ENCODE data around the gene SLC4A11. TPM values are rescaled to one million over a fixed set of nuclear protein-coding genes. Genes with fewer than 3 reads are reported as not detected.

Gene SLC4A11
- total RNA-seq (2014; rRNA removed; shearing (Covaris generic)), result 12.1 and 16.4 TPM in 2 replicates

DNA sequence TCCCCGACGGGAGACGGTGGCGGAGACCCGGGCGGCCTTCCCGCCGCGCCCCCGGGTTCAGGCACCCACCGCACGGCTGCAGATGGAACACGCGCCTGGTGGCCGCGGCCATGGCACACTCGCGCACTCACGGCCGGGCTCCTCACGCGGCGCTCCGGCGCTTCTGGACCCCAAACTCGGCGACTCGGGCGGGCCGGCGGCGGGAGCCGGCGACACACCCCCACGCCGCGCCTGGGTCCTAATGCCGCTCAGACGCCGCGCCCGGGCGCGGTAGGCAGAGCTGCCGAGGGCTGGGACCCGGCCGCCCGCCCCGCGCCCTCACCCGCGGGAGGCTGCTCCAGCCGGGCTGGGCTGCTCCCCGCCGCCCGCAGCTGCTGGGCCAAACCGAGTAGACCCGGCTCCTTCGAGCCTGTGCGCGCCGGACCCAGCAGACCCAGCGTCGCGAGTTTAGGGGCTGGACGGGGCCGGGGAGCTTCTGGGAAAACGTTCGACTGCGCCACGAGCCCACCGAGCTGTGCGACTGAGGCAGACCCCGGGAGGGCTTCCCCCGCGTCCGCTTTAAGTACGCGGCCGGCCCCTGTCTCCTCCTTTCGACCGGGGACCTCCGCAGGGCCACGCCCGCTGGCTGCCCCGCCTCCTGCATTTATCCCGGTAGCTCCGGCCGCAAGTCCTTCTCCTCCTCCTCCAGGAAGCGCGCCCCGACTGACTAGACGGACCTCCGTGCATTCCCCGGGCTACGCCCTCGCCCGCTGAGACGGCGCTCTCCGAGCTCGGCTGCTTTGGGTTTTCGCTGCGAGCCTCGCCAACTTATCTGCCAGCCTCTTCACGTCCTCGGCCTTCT, at the start of gene SLC4A11:
TSS of gene SLC4A11 (minus strand) at position 165 of the 841 bp plus-strand sequence. CDS start at position 112, 53 bp downstream.
- no peaks in the 10 kb centered on the region for H3K9me3 ChIP-seq (replicated peaks)
- H3K27ac ChIP-seq, result peak within 1 kb of the TSS; percentile 43; the same call in 1 of the 2 replicates
- no peaks in the 10 kb centered on the region for H3K27me3 ChIP-seq
- peak within 1 kb of the TSS; percentile 87 for H3K4me3 ChIP-seq
- no peaks in the 10 kb centered on the region for H3K36me3 ChIP-seq
- peak; percentile 68 to 77 for DNase-seq
- peaks cover 3% of the 10 kb centered on the region; the same call in 1 of the 2 replicates for H3K4me1 ChIP-seq

DNA sequence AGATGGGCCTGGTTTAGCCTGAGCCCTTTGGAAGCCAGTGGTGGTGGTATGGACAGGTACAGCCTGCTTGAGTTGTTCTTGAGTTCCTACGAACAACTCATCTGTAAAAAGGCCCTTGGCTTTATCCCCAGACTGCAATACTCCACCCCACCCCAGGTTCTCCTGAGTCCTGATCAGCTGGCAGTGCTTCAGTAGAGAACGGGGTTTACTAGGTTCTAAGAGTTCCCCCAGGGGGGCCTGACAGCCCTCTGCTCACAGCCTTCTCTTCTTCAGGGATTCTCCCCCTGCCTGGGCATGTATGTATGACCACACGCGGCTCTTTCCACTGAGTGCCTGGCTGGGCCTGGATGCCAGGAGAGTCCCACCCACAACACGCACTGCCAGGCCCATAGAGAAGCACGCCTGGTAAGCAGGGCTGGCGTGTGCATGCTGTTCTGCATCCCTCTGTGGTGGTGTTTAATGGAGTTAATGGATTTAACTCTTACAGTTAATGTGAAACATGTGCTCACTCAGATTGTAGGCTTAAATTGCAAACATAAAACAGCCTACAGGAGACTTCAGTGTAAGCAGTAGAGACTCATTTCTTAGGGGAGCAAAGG, 44.3 kb upstream of the SLC4A11 start:
- no peak for DNase-seq
- peaks cover 11% of the 10 kb centered on the region for H3K36me3 ChIP-seq
- no peaks in the 10 kb centered on the region for H3K27me3 ChIP-seq
- H3K4me1 ChIP-seq, result no peaks in the 10 kb centered on the region
- H3K27ac ChIP-seq, result no peak overlapping the region
- H3K9me3 ChIP-seq (replicated peaks), result no peaks in the 10 kb centered on the region
- no peak overlapping the region for H3K4me3 ChIP-seq

DNA sequence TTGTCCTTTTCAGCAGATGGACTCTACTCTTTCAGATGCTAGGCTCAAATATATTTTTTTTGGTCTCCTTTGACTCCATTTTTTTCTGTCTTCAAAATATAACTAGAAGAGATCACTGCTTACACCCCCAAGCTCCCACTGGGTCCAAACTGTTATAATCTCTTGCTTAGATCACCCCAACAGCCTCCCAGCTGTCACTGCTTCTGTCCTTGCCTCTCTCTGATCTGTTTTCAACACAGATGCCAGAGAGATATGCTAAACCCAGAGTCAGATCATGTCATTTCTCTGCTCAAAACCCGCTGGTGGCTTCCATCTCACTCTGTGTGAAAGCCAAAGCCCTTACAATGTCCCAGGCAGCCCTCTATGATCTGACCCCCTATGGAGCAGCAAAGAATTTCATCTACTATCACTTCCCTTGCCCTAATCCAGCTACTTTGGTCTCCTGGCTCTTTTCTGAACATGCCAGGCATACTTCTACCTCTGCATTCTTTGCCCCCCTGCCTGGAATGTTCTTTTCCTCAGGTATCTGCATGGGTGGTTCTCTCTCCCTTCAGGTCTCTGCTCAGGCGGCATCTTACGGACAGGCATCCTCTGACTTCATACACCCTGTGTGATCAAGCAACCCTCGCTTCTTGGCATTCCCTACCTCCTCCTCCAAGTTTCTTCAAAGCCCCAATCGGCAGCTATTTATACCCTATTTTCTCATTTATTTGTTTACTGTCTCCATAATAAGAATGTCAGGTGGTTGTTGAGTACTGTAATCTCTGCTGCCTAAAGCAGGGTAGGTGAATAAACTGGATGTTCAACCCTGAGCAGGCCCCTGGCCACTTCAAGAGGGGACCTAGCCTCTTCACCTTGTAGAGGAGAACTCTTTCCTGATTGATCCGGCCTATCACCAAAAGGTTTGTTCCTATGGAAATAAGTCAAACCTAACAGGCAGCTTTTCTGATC, 43.6 kb upstream of the SLC4A11 start:
- DNase-seq, result no peak
- peaks cover 11% of the 10 kb centered on the region for H3K36me3 ChIP-seq
- no peaks in the 10 kb centered on the region for H3K9me3 ChIP-seq (replicated peaks)

DNA sequence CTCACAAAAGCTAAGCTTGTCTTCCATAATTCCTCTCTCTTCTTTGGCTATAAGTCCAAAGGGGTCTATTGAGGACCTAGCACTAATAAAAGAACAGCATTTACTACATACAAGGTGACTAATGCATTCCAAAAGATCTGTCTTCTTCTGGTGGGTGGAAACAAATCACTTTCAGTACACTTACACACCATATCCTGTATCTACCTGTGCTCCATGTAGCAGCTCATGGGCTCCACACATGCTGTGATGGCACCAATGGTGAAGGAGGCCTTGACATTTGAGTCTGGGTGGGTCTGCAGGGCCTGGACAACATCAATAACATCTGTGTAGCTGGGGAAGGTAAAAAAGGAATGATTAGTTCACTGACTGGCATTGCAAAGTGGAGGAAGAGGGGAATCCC, 42.4 kb upstream of the SLC4A11 start:
- no peaks in the 10 kb centered on the region for H3K27me3 ChIP-seq
- H3K4me3 ChIP-seq, result no peak overlapping the region
- no peaks in the 10 kb centered on the region for H3K9me3 ChIP-seq (replicated peaks)
- H3K27ac ChIP-seq, result no peak overlapping the region
- no peaks in the 10 kb centered on the region for H3K4me1 ChIP-seq
- DNase-seq, result no peak
- peaks cover 11% of the 10 kb centered on the region for H3K36me3 ChIP-seq

More for the DNA sequence above, 43.6 kb upstream of the SLC4A11 start:
- H3K27ac ChIP-seq, result no peak overlapping the region
- H3K4me3 ChIP-seq, result no peak overlapping the region
- H3K27me3 ChIP-seq, result no peaks in the 10 kb centered on the region
- H3K4me1 ChIP-seq, result no peaks in the 10 kb centered on the region

DNA sequence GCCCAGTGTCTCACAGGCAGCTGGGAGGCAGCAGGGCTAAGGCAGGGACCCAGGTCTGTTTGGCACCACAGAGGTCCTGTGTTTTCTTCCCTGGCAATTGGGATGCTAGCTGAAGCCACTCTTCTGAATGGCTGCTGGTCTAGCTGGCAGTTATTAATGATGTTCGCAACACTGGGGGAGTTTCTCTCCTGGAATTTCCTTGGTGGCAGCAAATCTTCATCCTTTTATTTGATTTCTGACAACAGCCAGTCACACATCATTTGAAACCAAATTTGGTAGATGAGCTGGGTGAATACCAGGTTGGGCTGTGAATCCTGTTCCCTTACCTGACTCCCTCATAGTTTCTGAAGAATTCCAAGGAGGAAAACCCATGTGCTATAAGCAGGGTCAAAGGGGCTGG, 40.8 kb upstream of the SLC4A11 start:
- H3K27me3 ChIP-seq, result no peaks in the 10 kb centered on the region
- H3K9me3 ChIP-seq (replicated peaks), result no peaks in the 10 kb centered on the region
- DNase-seq, result no peak
- peaks cover 11% of the 10 kb centered on the region for H3K36me3 ChIP-seq
- no peak overlapping the region for H3K4me3 ChIP-seq
- no peak overlapping the region for H3K27ac ChIP-seq
- no peaks in the 10 kb centered on the region for H3K4me1 ChIP-seq

DNA sequence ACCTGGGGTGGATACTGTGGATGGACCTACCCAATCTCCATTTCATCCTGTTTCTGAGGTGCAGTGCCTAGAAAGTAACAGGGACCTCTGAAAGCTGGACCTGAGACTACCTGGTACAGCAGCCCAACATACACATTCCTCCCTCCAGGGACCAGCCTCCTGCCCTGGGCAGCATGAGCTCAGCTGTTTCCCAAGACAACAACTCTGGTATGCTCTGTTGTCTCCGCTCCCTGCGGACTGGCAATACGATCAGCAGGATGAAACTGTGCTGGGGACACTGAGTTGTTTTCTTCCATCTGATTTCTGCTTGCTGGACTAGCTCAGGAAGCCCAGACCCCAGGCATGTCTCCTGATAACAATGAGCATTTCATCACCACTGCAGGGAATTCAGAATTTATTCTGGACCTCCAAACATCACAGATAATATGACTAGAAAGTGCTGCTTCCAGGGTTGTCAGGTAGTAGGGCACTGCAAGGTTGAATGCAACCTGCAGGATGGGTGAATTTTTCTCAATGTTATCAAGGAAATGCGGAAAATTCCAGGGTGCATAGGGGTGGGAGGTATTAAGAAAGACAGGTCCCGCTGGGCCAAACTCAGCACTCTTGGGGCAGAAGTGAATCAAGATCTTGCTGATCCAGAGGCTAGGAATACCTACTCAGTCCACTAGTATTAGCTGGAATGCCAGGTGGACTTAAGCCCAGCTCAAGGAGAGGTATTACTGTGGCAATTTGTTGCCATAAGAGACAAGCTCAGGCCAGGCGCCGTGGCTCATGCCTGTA, 38.9 kb upstream of the SLC4A11 start:
- H3K36me3 ChIP-seq, result peaks cover 8% of the 10 kb centered on the region; the same call in 1 of the 2 replicates
- no peak overlapping the region for H3K4me3 ChIP-seq
- no peaks in the 10 kb centered on the region for H3K4me1 ChIP-seq
- H3K27me3 ChIP-seq, result no peaks in the 10 kb centered on the region
- no peak for DNase-seq
- no peaks in the 10 kb centered on the region for H3K9me3 ChIP-seq (replicated peaks)
- H3K27ac ChIP-seq, result no peak overlapping the region

DNA sequence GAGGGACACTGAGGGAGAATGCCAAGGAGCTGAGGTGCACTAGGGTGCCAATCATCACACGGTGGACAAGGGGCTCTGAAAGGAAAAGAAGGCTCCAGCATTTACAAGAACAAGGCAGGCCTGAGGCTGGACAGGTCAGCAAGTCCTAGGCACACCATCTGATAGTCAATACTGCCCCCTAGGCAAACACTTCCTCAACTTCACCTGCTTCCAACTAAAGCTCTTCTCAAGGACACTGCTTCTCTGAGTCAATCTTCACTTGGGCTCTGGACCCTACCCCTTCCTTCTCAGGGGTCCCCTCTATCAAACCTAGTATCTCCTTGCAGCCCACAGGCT, 37.7 kb upstream of the SLC4A11 start:
- Histone ChIP-seq H3K9me3 (replicated peaks) (no peaks in the 10 kb centered on the region), H3K4me1 (no peaks in the 10 kb centered on the region), H3K27me3 (no peaks in the 10 kb centered on the region), H3K27ac (no peak overlapping the region), H3K4me3 (no peak overlapping the region), H3K36me3 (peaks cover 8% of the 10 kb centered on the region; the same call in 1 of the 2 replicates)
- DNase-seq, result peak in 1 of 2 experiments; percentile 54

DNA sequence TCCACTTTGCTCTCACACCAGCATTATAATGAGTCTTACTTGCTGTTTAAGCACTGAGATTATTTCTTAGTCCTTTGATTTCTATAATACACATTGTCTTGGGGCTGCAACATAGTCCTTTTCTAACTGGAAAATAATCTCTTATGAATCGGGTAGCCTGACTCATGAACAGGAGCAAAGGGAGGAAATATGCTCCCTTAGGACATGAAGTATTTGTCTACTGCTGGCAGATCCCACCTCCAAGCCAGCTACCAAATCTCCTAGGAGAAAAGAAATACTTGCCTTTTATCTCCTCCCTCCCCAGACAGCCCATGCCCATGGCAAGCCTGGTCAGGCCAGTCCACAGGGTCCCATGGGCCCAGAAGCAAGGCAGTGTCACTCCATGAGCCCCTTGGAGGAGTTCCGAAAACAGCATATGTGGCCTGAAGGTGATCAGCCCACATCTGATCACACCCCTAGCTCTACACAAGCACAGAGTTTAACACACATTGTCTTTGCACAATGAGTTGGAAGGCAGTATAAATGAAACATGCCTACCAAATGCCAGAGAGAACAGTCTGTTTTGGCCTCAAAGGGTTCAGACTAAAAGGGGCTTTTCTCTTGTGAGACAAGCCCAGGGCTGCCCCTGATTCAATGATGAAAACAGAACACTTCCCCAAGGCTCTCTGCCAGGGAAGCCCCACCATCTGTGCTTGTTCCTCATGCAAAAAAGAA, 37.1 kb upstream of the SLC4A11 start:
- H3K4me1 ChIP-seq, result no peaks in the 10 kb centered on the region
- no peaks in the 10 kb centered on the region for H3K27me3 ChIP-seq
- no peak overlapping the region for H3K27ac ChIP-seq
- DNase-seq, result no peak
- no peaks in the 10 kb centered on the region for H3K9me3 ChIP-seq (replicated peaks)
- no peak overlapping the region for H3K4me3 ChIP-seq
- peaks cover 8% of the 10 kb centered on the region; the same call in 1 of the 2 replicates for H3K36me3 ChIP-seq

DNA sequence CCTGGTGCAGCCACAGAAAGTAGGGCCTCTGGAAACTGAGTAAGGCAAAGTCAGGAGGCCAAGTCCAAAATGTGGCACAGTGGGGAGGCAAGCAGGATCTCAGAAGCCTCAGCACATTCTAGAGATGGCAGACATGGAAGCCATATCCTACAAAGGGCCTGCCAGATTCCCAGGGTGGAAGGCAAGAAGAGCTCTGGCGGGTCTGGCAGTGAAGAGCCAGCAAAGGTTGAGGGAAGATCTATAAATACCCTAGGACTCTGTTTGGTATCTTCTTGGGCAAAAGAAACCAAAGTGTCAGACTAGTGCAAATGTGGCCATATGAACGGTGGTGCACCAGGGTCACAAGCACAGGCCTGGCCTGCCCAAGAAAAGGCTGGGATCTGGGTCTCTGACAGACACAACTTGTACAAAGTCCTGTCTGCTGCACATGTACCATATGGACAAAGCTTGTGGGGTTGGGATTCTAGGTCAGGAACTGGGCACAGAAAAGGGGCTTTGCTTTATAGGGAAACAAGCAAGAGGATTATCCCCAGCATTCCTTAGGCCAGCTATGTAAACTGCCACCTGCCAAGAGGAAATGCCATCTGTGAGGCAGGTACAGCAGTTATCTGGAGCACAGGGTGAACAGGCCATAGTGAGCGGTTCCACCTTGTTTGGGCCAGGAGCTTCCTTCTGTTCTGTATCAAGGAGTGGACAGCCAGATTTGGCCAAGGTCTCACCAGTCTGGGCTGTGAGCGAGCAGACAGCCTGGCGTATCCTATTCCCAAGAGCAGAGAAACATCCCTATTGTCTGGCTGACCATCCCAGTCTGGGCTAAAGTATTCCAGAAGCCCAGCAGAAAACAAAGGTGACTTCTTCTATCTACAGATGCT, 36.3 kb upstream of the SLC4A11 start:
- H3K4me3 ChIP-seq, result no peak overlapping the region
- peaks cover 4% of the 10 kb centered on the region; the same call in 1 of the 2 replicates for H3K36me3 ChIP-seq
- no peak overlapping the region for H3K27ac ChIP-seq
- H3K27me3 ChIP-seq, result no peaks in the 10 kb centered on the region
- no peaks in the 10 kb centered on the region for H3K4me1 ChIP-seq
- DNase-seq, result no peak
- H3K9me3 ChIP-seq (replicated peaks), result no peaks in the 10 kb centered on the region

DNA sequence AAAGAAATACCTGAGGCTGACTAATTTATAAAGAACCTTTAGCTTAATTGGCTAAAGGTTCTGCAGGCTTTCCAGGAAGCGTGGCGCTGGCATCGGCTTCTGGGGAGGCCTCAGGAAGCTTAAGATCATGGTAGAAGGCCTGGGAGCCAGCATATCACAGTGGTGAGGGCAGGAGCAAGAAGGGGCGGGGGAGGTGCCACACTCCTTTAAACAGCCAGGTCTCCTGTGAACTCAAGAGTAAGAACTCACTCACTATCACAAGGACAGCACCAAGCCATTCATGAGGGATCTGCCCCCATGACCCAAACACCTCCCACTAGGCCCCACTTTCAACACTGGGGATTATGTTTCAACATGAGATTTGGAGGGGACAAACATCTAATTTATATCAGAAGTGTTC, 34.4 kb upstream of the SLC4A11 start:
- Histone ChIP-seq H3K4me1 (no peaks in the 10 kb centered on the region), H3K36me3 (no peaks in the 10 kb centered on the region), H3K27me3 (no peaks in the 10 kb centered on the region), H3K4me3 (no peak overlapping the region), H3K27ac (no peak overlapping the region), H3K9me3 (replicated peaks) (no peaks in the 10 kb centered on the region)
- DNase-seq, result no peak

DNA sequence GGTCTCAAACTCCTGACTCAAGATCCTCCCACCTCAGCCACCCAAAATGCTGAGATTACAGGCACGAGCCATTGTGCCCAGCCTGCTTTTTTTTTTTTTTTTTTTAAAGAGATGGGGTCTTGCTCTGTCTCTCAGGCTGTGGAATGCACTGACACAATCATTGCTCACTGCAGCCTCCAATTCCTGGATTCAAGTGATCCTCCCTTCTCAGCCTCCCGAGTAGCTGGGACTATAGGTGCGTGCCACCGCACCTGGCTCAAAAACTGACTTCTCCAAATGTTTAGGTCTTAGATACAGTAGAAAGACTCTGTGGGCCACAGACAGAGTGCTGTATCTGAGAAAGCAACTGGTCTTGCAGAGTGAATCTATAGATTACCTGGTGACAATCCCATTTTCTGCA, 31.1 kb upstream of the SLC4A11 start:
- no peak overlapping the region for H3K27ac ChIP-seq
- peaks cover 6% of the 10 kb centered on the region; the same call in 1 of the 2 replicates for H3K36me3 ChIP-seq
- no peaks in the 10 kb centered on the region for H3K9me3 ChIP-seq (replicated peaks)
- no peak overlapping the region for H3K4me3 ChIP-seq
- H3K4me1 ChIP-seq, result no peaks in the 10 kb centered on the region
- DNase-seq, result no peak
- no peaks in the 10 kb centered on the region for H3K27me3 ChIP-seq

DNA sequence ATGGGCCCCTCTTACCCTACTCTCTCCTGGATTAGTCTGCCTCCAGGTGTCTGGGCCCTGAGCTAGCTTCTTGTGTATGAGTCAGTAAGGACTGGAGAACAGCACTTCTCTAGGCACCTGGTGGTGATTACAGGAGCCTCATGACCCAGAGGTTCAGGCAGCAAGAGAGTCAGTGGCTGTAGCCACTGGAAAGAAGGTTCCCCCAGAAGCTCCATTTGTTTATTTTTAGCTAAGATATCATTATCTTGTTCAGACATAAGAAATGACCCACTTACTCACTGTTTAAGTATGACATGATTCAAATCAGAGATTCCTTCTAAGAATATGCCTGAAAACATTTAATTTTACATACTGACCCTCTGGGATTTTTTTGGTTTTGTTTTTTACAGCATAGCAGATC, 23.6 kb upstream of the SLC4A11 start:
- Histone ChIP-seq H3K36me3 (peaks cover 9% of the 10 kb centered on the region; the same call in 1 of the 2 replicates), H3K9me3 (replicated peaks) (no peaks in the 10 kb centered on the region), H3K27me3 (no peaks in the 10 kb centered on the region), H3K27ac (no peak overlapping the region), H3K4me3 (no peak overlapping the region), H3K4me1 (no peaks in the 10 kb centered on the region)
- DNase-seq, result no peak

DNA sequence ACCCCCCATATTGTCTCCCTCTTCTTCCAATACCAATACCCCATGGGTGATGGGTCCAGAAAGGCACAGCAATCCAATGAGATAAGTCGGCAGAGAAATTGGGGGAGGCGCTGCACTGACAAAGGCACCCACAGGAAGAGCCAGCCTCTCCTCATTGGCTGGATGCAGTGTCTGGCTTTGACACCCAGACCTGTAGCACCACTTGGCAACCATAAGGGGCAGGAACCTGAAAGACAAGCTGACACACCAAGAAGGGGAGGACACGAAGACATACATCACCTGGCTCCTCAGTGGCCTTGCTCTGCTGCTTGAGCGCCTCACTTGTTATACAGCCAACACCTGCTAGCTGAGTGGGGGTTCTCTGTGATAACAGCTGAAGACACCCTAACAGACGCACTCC, 19.4 kb upstream of the SLC4A11 start:
- H3K4me3 ChIP-seq, result no peak overlapping the region
- no peaks in the 10 kb centered on the region for H3K36me3 ChIP-seq
- no peak for DNase-seq
- H3K9me3 ChIP-seq (replicated peaks), result no peaks in the 10 kb centered on the region
- no peak overlapping the region for H3K27ac ChIP-seq
- no peaks in the 10 kb centered on the region for H3K4me1 ChIP-seq
- H3K27me3 ChIP-seq, result no peaks in the 10 kb centered on the region

Measured in SJCRH30 (cell line).